NOMO-1 treated with dmso at 0.1 percent for 144 hours (cell line): ENCODE data around the gene ZNF23.

Experiments
- DNase-seq: peaks from one replicate; lab custom pipeline; 2025; ENCODE audit not compliant: unreplicated experiment; lab: John Stamatoyannopoulos, UW

Gene ZNF23

GRCh38 chr16:71428385-71428784, 33.7 kb downstream of the ZNF23 start:
- DNase-seq = no peak

DNA sequence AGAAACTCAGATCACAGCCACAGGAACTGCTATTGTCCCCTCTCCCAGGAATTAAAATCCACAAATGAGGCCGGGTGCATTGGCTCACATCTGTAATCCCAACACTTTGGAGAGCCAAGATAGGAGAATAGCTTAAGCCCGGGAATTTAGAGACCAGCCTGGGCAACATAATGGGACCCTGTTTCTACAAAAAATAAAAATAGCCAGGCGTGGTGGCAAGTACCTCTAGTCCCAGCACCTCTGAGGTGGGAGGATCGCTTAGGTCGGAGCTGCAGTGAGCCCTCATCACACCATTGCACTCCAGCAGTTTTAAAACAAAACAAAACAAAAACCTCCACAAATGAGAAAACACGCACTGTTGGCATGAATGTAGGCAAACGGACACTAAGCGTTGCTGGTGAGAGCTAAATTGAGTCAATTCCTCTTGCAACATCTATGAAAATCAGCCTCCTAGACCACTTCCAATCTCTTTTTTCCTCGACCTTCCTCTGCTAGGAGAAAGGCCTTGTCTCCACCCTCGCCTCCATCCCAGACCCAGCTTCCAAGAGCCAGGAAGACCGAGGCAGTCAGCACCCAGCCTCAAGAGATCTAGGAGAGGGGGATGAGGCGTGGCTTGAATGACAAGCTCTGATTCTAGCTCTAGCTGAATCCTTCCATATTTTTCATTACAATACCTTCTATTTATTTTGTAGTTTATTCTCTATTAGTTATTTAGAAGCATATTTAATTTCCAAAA, 35.0 kb downstream of the ZNF23 start:
- no peak for DNase-seq

GRCh38 chr16:71426069-71426879, 35.8 kb downstream of the ZNF23 start:
- no peak for DNase-seq

DNA sequence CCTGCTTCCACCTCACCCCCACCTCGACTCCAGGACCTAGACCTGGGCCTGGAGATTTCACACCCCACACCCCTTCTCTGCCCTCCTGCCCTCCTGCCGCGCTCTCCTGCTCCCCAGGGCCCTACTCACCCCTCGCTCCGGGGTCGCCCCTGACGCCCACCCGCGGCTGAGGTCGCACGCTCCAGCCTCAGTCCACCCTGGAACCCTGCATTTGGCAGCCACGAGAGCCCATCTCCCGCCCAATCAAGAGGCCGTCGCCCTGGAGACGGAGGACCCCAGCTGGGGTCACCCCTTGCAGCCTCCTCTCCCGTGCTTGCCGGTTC, 36.3 kb downstream of the ZNF23 start:
- no peak for DNase-seq

GRCh38 chr16:71424626-71425025, 37.4 kb downstream of the ZNF23 start:
- no peak for DNase-seq

GRCh38 chr16:71423865-71424264, 38.2 kb downstream of the ZNF23 start:
- no peak for DNase-seq

GRCh38 chr16:71423016-71423415, 39.0 kb downstream of the ZNF23 start:
- DNase-seq = no peak

GRCh38 chr16:71421911-71422310, 40.1 kb downstream of the ZNF23 start:
- DNase-seq = no peak

- DNase-seq = no peak
These were observed 48.0 kb downstream of the ZNF23 start for GRCh38 chr16:71414038-71414437.

DNA sequence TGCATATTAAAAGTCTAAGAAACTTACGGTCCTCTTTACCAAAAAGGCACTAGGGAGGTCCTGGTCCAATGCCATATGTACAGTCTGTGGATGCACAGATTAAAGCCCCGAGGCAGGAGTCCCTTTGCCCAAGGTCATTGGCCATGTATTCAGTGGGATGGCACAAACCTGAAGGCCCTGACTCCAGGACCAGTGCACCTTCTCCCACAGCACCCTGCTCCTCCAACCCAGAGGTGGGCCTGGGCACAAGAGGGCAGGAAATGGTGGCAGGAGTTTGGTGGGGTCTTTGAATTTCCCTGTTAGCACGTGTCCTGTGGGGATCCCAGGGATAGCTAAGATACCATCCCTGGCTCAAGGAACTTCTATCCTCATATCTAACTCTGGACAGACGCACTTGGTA, 48.7 kb downstream of the ZNF23 start:
- DNase-seq = no peak

DNA sequence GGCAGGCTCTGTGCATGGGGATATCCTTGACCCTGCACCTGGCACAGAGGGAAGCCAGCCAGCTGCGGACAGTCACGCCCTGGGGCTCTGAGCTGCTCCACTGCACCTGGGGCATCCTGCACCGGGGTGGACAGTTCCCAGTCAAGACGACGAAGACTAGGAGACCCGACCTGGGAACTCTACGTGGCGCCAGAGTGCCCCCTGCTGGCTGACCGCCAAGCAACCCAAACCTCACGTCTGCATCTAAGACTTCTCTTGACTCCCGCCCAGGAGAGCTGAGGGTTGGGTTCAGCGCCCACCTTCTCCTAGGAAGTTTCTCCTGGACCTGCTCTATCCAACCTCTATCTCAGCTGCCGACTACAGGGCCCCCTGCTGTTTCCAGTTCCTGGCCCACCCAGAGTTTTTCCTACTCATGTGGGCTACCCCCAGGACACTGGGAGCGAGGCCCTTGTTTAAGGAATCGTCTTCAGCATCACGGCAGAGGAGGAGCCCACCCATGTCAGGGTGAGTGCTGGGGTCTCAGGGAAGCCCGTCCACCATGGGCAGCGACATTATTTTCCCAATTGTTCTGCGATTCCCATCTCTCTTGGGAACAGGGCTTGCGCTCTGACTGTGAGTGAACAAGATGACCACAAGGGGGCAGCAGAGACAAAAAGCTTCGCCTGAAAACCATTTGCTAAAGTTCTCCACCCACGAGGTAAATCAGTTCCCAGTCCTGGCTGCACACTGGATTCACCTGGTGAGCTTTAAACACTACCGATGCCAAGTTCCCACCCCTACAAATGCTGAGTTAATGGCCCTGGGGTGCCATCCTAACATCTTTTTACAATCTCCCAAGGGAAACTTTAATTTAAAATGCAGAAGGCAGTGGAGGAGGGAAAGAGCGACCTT, 49.5 kb downstream of the ZNF23 start:
- peak; percentile 66 for DNase-seq

GRCh38 chr16:71410146-71410545, 51.9 kb downstream of the ZNF23 start:
- no peak for DNase-seq

DNA sequence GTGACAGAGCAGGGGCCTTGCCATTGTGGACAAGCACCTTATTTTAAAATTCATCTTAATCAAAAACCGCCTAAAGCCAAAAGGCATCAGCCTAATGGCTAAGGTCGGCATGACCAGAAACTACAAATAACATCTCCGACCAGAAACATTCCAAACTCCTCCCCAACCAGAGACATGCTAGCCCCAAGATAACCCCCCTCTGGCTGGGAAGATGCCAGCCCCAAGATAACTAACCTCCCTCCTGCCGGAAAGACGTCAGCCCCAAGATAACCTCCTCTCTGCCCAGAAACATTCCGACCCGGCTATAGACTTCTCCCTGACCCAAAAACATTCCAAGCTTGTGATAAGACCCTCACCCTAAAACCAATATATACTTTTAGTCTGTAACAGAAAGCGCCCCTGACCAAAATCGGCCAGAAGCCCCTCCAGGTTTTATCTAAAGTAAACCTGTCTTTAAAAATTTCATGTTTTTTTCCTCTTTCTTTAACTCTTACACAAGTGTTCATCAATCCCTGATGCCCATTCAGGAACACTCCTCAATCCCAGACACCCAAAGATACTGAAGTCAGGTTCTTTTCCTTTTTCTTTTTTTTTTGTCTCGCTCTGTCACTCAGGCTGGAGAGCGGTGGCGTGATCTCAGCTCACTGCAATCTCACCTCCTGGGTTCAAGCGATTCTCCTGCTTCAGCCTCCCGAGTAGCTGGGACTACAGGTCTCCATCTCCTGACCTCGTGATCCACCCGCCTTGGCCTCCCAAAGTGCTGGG, 52.9 kb downstream of the ZNF23 start:
- no peak for DNase-seq

- no peak for DNase-seq
These were observed 53.5 kb downstream of the ZNF23 start for GRCh38 chr16:71408536-71408935.

DNA sequence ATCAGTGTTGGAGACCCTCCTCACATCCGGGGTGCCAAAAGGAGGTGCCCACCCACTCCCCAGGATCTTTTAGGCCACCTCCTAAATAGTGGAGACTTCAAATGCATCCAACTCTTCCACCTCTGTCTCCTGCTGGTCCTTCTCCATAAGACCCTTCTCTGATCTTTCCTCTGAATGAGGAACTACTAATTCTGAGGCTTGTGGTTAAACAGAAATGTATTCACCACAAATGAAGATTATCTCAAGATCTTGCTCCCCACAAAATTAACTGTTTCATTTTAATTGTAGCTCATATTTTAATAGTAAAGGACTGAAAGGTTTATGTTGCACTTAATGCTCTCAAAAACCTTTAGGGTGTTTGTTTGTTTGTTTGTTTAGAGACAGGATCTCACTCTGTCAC, 54.3 kb downstream of the ZNF23 start:
- DNase-seq = peak; percentile 50

DNA sequence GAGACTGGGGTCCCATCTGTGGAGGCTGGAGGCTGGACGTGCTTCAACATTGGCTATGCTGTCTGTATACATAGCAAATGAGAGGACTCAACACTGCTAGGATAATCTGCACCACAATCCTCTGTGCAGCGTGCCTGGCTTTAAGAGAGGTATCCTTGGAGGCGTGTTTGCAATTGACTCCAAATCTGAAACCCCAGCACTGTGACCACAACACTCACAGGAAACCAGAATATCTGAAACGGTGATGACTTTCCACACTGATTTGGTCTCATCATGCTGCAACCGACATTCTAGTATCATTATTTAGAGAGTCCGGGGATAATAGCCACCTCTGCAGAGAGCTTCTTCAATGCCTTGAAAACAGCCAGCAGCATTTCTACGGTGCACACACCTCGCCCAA, 55.3 kb downstream of the ZNF23 start:
- peak; percentile 5 for DNase-seq

DNA sequence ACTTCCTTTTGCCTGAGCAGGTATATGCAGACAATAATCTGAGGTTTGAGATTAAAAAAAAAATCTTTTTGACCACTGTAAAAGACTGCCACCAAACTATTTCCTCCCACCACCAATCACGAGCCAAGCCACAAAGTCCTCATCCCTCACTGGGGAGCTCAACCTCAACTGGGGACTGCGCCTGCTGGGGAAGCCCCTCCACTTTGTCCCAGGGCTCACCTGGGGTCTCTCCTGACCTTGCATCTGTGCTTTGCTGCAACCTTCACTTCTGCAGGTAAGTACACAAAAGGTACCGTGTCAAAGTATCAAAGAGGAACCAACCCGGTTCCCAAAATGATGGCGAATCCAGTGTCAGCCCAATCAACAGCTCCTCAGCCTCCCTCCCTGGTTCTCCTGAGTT, 55.7 kb downstream of the ZNF23 start:
- DNase-seq = no peak

- no peak for DNase-seq
These were observed 57.7 kb downstream of the ZNF23 start for GRCh38 chr16:71404364-71404763.

- no peak for DNase-seq
These were observed 59.4 kb downstream of the ZNF23 start for GRCh38 chr16:71402674-71403073.

DNA sequence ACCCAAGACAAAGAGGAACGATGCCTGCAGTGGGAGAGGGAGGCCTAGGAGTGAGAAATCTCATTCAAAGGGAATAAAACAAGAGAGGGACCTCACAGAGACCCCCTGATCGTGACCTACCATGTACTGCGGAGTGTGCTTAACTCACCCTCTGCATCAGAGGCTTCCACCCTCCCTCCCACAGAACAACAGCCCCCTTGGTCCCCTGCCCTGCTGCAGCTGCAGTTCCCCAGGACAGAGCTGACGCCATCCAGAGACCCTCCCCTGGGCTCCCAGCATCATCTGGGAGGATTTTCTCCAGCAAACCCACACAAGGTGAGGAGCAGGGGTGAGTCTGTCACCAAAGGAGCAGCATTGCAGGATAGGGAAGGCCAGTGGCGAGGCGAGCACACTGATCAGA, 60.0 kb downstream of the ZNF23 start:
- DNase-seq = no peak
